Stimulated activated CD8-positive, alpha-beta memory T cell treated with anti-CD3 and anti-CD28 coated beads, Interleukin-7, amount 100 ng/mL, for 48 hours (primary cell): ENCODE measurements around the gene OR1N2.
"Not testable (repeated sequence)": the region's sequence is repeated elsewhere in the genome, so short reads cannot be mapped to it uniquely, and the experiment has no call there.

ENCODE experiments used
- DNase-seq, 2 donors: peaks; one replicate each; pipeline ENCODE4 v3.0.0-alpha.2; 2020; ENCODE audit warnings: low read depth in 1 of 2; ENCODE audit errors: extremely low read depth in 1 of 2

The OR1N2 gene

DNA sequence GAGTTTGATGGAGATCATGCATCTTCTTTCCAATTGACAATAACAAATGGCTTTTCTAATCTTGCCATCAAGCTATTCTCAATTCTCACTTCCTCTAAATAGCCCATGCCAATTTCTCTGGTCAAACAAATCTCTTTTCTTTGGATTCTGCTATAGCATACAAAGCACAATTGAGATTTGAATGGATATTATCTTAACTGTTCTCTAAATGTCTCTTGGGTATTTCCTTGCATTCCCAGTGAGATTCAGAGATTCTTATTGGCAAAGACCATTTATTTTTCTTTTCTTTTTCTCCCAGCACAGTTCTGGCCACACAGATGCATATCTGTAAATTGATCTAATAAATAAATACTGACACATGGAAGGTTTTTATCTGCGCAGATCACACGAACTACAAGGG is at the start of gene OR1N2:
Gene OR1N2 (plus strand): TSS at position 301 of the 400 bp plus-strand sequence. CDS start 100 bp downstream, outside the sequence.
- DNase-seq = no peak

DNA sequence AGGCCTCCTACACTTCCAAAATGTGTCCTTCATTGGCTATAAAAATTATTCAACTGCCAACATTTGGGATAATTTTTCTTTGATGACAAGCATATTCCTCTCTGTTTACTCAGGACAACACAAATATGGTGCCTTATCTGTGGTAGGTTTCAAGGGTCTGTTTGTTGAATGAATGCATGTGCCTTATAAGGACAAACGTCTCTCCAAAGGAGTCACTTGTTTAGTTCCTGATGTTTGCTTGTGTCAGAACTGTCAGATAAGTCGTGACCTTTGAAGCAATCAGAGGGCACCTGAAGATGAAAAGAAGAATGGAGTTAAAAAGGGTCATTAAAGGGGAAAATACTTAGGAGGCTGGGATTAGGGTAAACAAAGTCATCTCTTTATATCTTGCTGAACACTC is 45.9 kb upstream of the OR1N2 start:
- no peak for DNase-seq

GRCh38 chr9:122510502-122510901 is 42.4 kb upstream of the OR1N2 start, which contains the start of gene OR1J2:
TSS of gene OR1J2 (plus strand) at chr9:122510802. CDS start at chr9:122510802, 0 bp downstream.
- no peak for DNase-seq

DNA sequence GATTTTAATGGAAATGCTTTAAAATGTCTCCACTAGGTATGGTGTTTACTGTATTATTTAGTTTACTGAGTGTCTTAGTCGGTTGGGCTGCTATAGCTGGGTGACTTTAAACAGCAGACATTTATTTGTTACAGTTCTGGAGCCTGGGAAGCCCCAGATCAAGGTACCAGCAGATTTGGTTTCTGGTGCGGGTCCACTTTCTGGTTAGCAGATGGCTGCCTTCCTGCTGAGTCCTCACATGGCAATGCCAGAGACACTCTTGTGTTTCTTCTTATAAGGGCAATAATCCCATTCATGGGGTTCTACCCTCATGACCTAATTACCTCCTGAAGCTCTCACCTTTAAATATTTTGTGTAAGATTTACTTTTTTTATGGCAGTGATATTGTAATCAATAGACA is 34.7 kb upstream of the OR1N2 start:
- DNase-seq = no peak

GRCh38 chr9:122518841-122519240 is 34.1 kb upstream of the OR1N2 start, which contains the start of gene OR1J4:
TSS of gene OR1J4 (plus strand) at chr9:122519141. CDS start at chr9:122519141, 0 bp downstream.
- no peak for DNase-seq

GRCh38 chr9:122519376-122519775 is 33.5 kb upstream of the OR1N2 start:
- DNase-seq = no peak

GRCh38 chr9:122526602-122527001 is 26.3 kb upstream of the OR1N2 start:
- peak in 1 of 2 donors; percentile 21 for DNase-seq

DNA sequence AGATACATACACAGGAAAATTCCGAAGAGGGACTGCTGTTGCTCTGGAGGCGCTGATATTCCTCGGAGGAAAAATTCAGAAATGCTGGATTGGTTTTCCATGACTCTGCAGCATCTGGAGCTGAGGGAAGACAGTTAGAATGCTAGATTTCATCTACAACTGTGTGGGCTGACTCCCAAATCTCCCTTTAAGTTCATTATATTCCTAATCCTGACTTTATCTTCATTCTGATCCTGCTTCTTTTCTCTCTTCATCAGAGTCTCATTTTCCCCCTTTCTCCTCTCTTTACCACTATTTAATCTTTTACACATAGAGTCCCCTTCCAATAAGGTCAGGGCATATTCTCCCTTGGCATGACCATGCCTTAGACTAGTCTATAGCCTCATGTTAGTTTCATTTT is 25.7 kb upstream of the OR1N2 start, which contains the start of gene OR1N1:
Gene OR1N1 (minus strand): TSS at position 101 of the 400 bp plus-strand sequence. CDS start 0 bp downstream, at position 101.
- DNase-seq = no peak

DNA sequence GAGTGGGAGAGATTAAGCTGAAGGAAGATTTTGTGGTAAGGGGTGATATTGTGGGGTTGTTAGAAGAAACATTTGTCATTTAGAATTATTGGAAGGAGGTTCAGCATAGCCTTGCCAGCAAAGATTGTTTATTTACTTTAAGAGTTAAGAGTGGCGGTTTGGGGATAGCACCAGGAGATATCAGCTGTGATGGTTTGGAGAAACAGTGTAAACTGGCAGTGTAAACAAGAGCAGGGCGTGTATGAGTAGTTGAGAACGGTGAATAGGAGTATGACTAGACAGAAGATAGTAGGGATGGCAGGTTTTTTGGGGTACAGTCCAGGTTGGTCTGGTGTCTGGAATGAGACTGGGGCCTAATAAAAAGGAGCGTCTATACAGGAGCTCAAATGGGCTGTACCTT is 21.8 kb upstream of the OR1N2 start:
- DNase-seq = not testable (repeated sequence)

DNA sequence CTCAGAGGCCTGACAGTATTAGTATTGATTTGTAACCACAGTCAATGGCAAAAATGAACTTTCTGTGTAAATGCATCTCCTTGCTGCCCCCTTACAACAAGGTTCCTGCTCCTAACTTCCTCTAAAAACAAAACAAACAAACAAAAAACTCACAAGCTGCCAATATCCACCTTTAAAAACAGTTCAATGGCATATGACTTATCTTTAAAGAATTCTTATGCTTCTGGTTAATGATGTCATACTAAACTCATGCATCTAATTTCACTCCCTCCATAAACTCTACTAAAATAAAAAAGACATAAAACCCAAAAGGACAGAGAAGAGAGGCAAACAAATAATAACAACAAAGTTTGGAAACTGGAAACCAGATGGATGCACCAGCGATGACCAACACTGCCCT is 16.8 kb upstream of the OR1N2 start:
- DNase-seq = no peak

GRCh38 chr9:122537066-122537465 is 15.8 kb upstream of the OR1N2 start:
- DNase-seq = not testable (repeated sequence)

DNA sequence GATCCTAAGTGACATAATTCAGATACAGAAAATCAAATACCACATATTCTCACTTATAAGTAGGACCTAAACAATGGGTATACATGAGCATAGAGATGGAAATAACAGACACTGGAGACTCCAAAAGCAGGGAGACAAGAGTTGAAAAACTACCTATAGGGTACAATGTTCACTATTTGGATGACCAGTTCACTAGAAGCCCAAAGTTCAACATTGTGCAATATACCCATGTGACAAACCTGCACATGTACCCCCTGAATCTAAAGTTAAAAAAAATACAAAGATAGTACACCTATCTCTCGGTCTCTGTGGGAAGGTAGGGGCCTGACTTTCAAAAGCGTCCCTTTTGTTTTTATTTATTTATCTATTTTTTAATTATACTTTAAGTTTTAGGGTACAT is 14.2 kb upstream of the OR1N2 start:
- no peak for DNase-seq

DNA sequence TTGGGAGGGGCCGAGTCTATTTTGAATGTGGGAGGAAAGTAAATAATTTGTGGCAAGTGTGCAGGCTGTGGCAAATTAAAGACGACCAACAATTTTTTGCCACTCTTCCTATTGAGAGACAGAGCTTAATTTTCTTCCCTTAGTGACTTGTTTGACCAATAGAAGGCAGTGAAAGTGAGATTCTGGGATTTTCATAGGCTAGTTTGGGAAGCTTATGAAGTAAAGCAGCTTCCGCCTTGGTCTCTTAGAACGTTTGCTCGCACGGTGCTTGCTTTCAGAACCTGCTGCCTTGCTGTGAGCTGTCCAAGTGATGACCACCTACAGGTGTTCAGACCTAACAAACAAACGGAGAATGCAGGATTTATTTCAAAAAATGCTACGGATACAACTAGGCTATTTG is 6.7 kb upstream of the OR1N2 start:
- no peak for DNase-seq

DNA sequence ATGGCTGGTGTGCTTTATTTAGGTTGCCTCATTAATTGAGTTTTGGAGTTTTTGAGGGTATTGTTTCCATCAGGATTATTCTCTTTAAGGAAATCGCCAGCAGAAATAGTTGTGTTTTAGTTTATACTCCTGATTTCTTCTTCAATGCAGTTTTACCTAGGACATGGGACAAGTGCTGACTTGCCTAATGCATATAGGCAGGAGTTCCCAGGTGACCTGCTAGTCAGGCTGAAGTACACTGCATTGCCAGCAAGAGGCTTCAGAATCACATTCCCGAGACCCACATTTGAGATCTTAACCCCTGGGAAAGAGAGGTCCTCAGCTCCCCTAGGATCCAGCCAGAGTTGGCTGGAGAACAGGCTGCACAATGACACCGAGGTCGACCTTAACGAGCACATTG is 1.5 kb upstream of the OR1N2 start:
- no peak for DNase-seq

GRCh38 chr9:122561446-122561845 is 8.5 kb downstream of the OR1N2 start:
- DNase-seq = no peak

DNA sequence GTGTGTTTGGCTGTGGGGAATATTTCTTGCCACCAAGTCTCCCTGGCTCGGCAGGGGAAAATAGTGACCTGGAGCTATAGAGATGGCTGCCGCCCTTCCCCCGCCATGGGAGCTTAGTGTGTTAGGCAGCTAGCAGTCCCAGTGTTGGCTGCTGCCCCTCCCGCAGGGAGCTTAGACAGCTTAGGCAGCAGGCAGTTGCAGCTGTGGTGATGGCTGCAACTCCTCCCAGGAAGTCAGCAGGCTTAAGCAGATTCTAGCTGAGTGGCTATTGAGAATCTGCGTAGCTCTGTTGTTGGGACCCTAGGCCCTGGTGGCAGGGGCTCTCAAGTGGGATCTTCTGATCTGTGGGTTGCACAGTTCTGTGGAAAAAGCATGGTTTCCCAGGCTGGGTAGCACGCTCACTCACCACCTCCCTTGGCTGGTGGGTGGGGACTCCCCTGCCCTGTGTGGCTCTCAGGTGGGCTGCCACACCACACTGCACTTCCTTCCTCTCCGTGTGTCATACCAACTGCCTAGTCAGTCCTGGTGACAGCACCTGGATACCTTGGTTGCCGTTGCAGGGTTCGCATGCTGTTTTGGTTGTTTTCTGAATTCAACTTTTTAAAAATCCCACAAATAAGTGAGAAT is 9.3 kb downstream of the OR1N2 start:
- peak; percentile 25 to 41 for DNase-seq

- no peak for DNase-seq
Observed at GRCh38 chr9:122567901-122568300, 15.0 kb downstream of the OR1N2 start.

DNA sequence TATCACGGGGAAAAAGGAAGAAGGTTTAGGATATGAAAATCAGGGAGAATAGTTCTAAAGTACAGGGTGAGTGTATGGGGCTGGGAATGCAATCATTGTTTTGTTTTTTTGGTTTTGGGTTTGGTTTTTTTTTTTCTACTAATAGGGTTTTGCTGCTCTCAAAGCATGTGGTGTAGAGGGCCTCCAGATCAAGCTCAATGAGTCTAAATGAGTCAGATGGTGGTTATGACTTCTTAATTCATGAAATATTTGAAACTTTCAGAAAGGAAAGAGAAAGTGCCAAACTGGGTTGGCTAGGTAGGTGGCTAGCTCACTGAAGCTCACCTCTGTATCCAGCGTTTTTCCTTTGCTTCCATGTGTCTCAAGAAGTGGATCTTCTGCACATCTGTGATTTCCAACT is 19.5 kb downstream of the OR1N2 start:
- DNase-seq = no peak

- DNase-seq = no peak
Observed at GRCh38 chr9:122579874-122580273, 27.0 kb downstream of the OR1N2 start.

DNA sequence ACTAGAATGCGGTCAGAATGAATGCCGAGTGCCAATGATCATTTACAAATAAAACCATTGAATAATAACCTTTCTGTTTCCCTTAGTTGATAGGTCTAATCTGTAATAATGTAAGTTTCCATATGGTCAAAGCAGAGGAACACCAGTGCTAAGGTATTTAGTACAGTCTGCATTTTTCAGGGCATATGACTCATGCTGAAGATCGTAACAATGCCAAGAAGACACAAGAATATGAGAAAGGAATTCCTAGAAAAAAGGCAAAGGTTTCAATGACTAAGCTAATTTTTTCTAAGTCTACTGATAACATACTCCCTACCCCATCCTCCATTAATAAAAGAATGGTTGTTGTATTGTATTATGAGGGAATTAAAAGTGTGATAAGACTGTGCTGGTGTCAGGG is 27.4 kb downstream of the OR1N2 start:
- no peak for DNase-seq

GRCh38 chr9:122583284-122583683 is 30.4 kb downstream of the OR1N2 start, which contains the start of gene OR1L8:
TSS of gene OR1L8 (minus strand) at chr9:122583384. CDS start at chr9:122568477, 14,907 bp downstream.
- not testable (repeated sequence) for DNase-seq
